Peyer's patch (tissue), 4 donors: Measurements from ENCODE around the gene HSPH1. TPM values are rescaled to one million over a fixed set of nuclear protein-coding genes. Genes with fewer than 3 reads are reported as not detected.

Experiments used
- DNase-seq, 3 donors: peaks; one replicate each; pipeline ENCODE4 v3.0.0-alpha.2; 2017 to 2019
- H3K27ac ChIP-seq, 4 donors: fragments of 200-600 bp; sonication (generic); one replicate each; pipeline ENCODE4 v1.5.1; 2016 to 2019
- H3K27me3 ChIP-seq, 2 donors: fragments of 200-600 bp; sonication (generic); one replicate each; pipeline ENCODE4 v1.5.1; 2019
- H3K36me3 ChIP-seq, 3 donors: fragments of 200-600 bp; sonication (generic); one replicate each; pipeline ENCODE4 v1.5.1; 2016 to 2019
- H3K4me1 ChIP-seq, 4 donors: fragments of 200-600 bp; sonication (generic); one replicate each; pipeline ENCODE4 v1.5.1; 2016 to 2019
- H3K4me3 ChIP-seq, 4 donors: fragments of 200-600 bp; sonication (generic); 1 replicate in 3 of 4; 2 replicates in 1 of 4; pipeline ENCODE4 v1.5.1; 2016 to 2019; ENCODE audit warnings: mild to moderate bottlenecking in 1 of 4
- H3K9me3 ChIP-seq, 4 donors: fragments of 200-600 bp; sonication (generic); one replicate each; pipeline ENCODE4 v1.5.1; 2016 to 2019; ENCODE audit warnings: mild to moderate bottlenecking in 1 of 4
- CTCF ChIP-seq, 6 experiments: fragments of 450-650 bp in 4 of 6; fragments of 200-600 bp in 2 of 6; sonication (generic) in 1 of 6; IDR thresholded peaks; one replicate each; pipeline ENCODE4 v1.5.1; 2017 to 2019; ENCODE audit warnings: antibody characterized with exemption in 6 of 6, mild to moderate bottlenecking in 3 of 6, moderate library complexity in 1 of 6
- POLR2A ChIP-seq, 2 donors: fragments of 450-650 bp; IDR thresholded peaks; one replicate each; pipeline ENCODE4 v1.5.1; 2017; ENCODE audit warnings: antibody characterized with exemption in 2 of 2, mild to moderate bottlenecking in 2 of 2, moderate library complexity in 2 of 2
- total RNA-seq, 4 donors: library from RNA; depleted of rRNA; stranded (reverse); fragments of >200 nt; gene quantifications; one replicate each; pipeline ENCODE4 v1.1.0, GENCODE V29; 2016

HSPH1 gene
- total RNA-seq = 10 to 100 TPM; 16.9 to 66.8 (median 27.5) TPM

- Histone ChIP-seq H3K27me3 (no peaks in the 10 kb centered on the region), H3K27ac (peak within 1 kb of the TSS; percentile 83 to 99 (median 88)), H3K36me3 (no peaks in the 10 kb centered on the region), H3K9me3 (no peaks in the 10 kb centered on the region), H3K4me1 (peaks cover 0 to 12% (median 5%) of the 10 kb centered on the region in 4 donors), H3K4me3 (peak within 1 kb of the TSS; percentile 70 to 85 (median 76))
- DNase-seq = peak; percentile 97 to 99 (median 99)
- TF ChIP-seq POLR2A (IDR thresholded peaks at IDR 0.05) = peak; percentile 58 to 85
- TF ChIP-seq CTCF (IDR thresholded peaks at IDR 0.05) = peak in 4 of 6 experiments; percentile 6 to 26 (median 13)
Measured at GRCh38 chr13:31161557-31162150, at the start of gene HSPH1. TSS of gene HSPH1 (minus strand) at chr13:31161904. CDS start at chr13:31161582, 322 bp downstream.

- Histone ChIP-seq H3K4me3 (no peak overlapping the region), H3K4me1 (peaks cover 0 to 12% (median 2%) of the 10 kb centered on the region in 4 donors)
Measured at GRCh38 chr13:31209841-31210210, 48.1 kb upstream of the HSPH1 start.

GRCh38 chr13:31209172-31209840 lies 47.6 kb upstream of the HSPH1 start:
- peaks cover 0 to 12% (median 2%) of the 10 kb centered on the region in 4 donors for H3K4me1 ChIP-seq
- TF ChIP-seq POLR2A (IDR thresholded peaks at IDR 0.05) = no peak
- no peak for TF ChIP-seq CTCF (IDR thresholded peaks at IDR 0.05)
- DNase-seq = no peak
- no peaks in the 10 kb centered on the region for H3K36me3 ChIP-seq
- no peaks in the 10 kb centered on the region for H3K9me3 ChIP-seq
- H3K27me3 ChIP-seq = no peaks in the 10 kb centered on the region
- no peak overlapping the region for H3K27ac ChIP-seq
- H3K4me3 ChIP-seq = no peak overlapping the region

More at GRCh38 chr13:31209841-31210210, 48.1 kb upstream of the HSPH1 start:
- Histone ChIP-seq H3K36me3 (no peaks in the 10 kb centered on the region), H3K9me3 (no peaks in the 10 kb centered on the region), H3K27me3 (no peaks in the 10 kb centered on the region), H3K27ac (no peak overlapping the region)
- TF ChIP-seq POLR2A (IDR thresholded peaks at IDR 0.05) = no peak
- TF ChIP-seq CTCF (IDR thresholded peaks at IDR 0.05) = no peak
- no peak for DNase-seq

- no peak for TF ChIP-seq POLR2A (IDR thresholded peaks at IDR 0.05)
- no peak for TF ChIP-seq CTCF (IDR thresholded peaks at IDR 0.05)
- Histone ChIP-seq H3K27ac (no peak overlapping the region), H3K4me1 (peaks cover 0 to 12% (median 2%) of the 10 kb centered on the region in 4 donors), H3K4me3 (no peak overlapping the region), H3K9me3 (no peaks in the 10 kb centered on the region), H3K36me3 (no peaks in the 10 kb centered on the region), H3K27me3 (no peaks in the 10 kb centered on the region)
- DNase-seq = no peak
Measured at GRCh38 chr13:31208559-31209122, 46.9 kb upstream of the HSPH1 start.

- TF ChIP-seq POLR2A (IDR thresholded peaks at IDR 0.05) (no peak), CTCF (IDR thresholded peaks at IDR 0.05) (no peak)
- H3K27ac ChIP-seq = no peak overlapping the region
- no peak for DNase-seq
- H3K9me3 ChIP-seq = no peaks in the 10 kb centered on the region
- peaks cover 0 to 12% (median 2%) of the 10 kb centered on the region in 4 donors for H3K4me1 ChIP-seq
- no peaks in the 10 kb centered on the region for H3K27me3 ChIP-seq
- H3K36me3 ChIP-seq = no peaks in the 10 kb centered on the region
- H3K4me3 ChIP-seq = no peak overlapping the region
Measured at GRCh38 chr13:31207661-31208552, 46.2 kb upstream of the HSPH1 start.
